GM12875 (cell line): ENCODE results near the gene VTI1A.

Experiments used
- H3K4me3 ChIP-seq: one replicate; pipeline ENCODE4 v1.5.1; 2011; ENCODE audit warnings: low read depth, low read length, control low read depth
- TF ChIP-seq, protein P1 (sequence below): IDR thresholded peaks from 2 replicates; pipeline ENCODE4 v1.5.1; 2011; ENCODE audit warnings: low read depth, mild to moderate bottlenecking, control low read depth, inconsistent platforms, low read length, moderate library complexity, borderline replicate concordance; ENCODE audit not compliant: insufficient read depth

VTI1A gene

DNA sequence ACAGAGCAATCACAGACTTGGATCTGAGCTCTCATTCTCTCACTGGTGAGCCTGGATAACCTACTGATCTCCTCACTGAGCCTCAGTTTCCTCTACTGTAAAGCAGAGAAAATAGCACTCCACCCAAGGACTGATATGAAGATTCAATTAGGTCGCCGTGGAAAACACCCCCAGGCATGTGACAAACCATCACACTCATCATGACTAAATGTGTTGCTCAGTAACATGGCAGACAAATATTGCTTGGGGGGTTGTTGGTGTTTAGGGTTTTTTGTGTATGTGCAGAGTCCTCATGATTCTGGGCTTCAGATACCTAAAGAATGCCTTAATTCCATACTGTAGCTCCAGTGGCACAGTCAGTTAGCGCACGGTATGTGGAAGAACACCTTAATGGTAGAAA, 380.9 kb downstream of the VTI1A start:
- TF ChIP-seq, protein P1, sequence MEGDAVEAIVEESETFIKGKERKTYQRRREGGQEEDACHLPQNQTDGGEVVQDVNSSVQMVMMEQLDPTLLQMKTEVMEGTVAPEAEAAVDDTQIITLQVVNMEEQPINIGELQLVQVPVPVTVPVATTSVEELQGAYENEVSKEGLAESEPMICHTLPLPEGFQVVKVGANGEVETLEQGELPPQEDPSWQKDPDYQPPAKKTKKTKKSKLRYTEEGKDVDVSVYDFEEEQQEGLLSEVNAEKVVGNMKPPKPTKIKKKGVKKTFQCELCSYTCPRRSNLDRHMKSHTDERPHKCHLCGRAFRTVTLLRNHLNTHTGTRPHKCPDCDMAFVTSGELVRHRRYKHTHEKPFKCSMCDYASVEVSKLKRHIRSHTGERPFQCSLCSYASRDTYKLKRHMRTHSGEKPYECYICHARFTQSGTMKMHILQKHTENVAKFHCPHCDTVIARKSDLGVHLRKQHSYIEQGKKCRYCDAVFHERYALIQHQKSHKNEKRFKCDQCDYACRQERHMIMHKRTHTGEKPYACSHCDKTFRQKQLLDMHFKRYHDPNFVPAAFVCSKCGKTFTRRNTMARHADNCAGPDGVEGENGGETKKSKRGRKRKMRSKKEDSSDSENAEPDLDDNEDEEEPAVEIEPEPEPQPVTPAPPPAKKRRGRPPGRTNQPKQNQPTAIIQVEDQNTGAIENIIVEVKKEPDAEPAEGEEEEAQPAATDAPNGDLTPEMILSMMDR = no peak
- H3K4me3 ChIP-seq = no peak overlapping the region

- H3K4me3 ChIP-seq = no peak overlapping the region
- TF ChIP-seq, protein P1 = no peak
These were observed 384.8 kb downstream of the VTI1A start for GRCh38 chr10:112831859-112832258.

- TF ChIP-seq, protein P1 = no peak
- H3K4me3 ChIP-seq = no peak overlapping the region
These were observed 385.4 kb downstream of the VTI1A start for GRCh38 chr10:112832361-112832878.

GRCh38 chr10:112832959-112833358, 385.9 kb downstream of the VTI1A start:
- TF ChIP-seq, protein P1 = no peak
- no peak overlapping the region for H3K4me3 ChIP-seq

GRCh38 chr10:112834751-112835181, 387.8 kb downstream of the VTI1A start:
- no peak overlapping the region for H3K4me3 ChIP-seq
- TF ChIP-seq, protein P1 = no peak

GRCh38 chr10:112835217-112835715, 388.3 kb downstream of the VTI1A start:
- H3K4me3 ChIP-seq = no peak overlapping the region
- TF ChIP-seq, protein P1 = no peak

DNA sequence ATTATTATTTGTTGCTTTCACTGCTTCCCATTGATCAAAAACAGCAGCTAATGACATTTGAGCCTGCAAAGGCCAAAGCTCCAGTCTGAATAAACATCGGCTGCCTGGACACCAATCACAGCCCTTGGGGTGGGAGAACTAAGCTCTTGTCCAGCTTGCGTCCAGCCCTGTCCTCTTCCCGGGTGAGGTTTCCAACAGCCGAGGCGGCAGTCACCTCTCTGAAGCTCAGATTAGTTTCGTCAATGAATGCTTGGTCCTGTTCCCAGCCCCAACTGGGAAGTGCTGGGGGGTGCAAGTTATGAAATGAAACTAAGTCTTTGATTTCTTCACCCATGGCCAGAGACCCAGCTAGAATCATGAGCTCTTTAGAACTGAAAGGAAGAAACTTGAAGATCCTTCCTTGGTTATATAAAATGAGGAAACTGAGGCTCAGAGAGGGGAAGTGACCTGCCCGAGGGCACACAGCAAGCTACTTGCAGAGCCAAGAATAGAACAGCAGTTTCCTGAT, 389.0 kb downstream of the VTI1A start:
- no peak overlapping the region for H3K4me3 ChIP-seq
- TF ChIP-seq, protein P1 = no peak
